Lower leg skin (tissue), 4 donors: ENCODE data around the gene NPFFR2. TPM values are rescaled to one million over a fixed set of nuclear protein-coding genes. Genes with fewer than 3 reads are reported as not detected.

Experiments
- DNase-seq, 2 donors: peaks; one replicate each; pipeline ENCODE4 v3.0.0-alpha.2; 2019; ENCODE audit warnings: low spot score in 2 of 2
- H3K4me3 ChIP-seq: fragments of 200-600 bp; sonication (generic); 2 replicates; pipeline ENCODE4 v1.5.1; 2017; ENCODE audit warnings: mild to moderate bottlenecking, low read depth; ENCODE audit not compliant: poor library complexity, severe bottlenecking
- POLR2A ChIP-seq, 2 donors: fragments of 450-650 bp; IDR thresholded peaks; one replicate each; pipeline ENCODE4 v1.6.1; 2016 to 2017; ENCODE audit warnings: antibody characterized with exemption in 2 of 2, mild to moderate bottlenecking in 1 of 2, moderate library complexity in 1 of 2
- WGBS, 2 donors: methylation state at CpG; one replicate each; pipeline ENCODE4 v1.1.5; 2018; 5-methylcytosine and 5-hydroxymethylcytosine counted together
- intact Hi-C: fragments of 100-400 bp; cut with DNase I; formaldehyde crosslinking; loops from one replicate; pipeline ENCODE4 v1.15.0; 2023; ENCODE audit warnings: low total_unique reads
- total RNA-seq, 4 donors: library from RNA; depleted of rRNA; stranded (reverse); fragments of >200 nt; gene quantifications; one replicate each; pipeline ENCODE4 v1.1.0, GENCODE V29; 2016
- TF ChIP-seq, protein P1 (sequence below), 3 donors: fragments of 450-650 bp; IDR thresholded peaks; one replicate each; pipeline ENCODE4 v1.5.1; 2016; ENCODE audit warnings: antibody characterized with exemption in 3 of 3, mild to moderate bottlenecking in 3 of 3, moderate library complexity in 2 of 3

NPFFR2 gene
- total RNA-seq, 4 donors from 2014 or later = not detected

DNA sequence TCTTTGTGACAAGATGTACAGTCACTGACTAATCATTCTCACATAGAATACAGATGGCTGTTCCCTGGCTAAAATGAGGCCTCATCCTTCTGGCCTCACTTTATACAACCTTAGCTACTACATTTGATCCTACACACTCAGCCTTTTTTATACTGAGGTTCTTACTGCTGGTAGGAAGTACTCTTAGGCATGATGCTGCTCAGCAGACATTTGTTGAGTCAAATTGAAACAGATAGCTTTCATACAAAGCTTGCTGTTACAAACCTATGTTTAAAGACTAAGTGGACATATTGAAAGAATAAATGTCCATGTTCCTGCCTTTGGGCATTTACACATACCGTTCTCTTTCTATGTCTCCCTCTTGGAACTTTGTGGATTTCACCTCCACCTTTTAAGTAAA lies 154.9 kb downstream of the NPFFR2 start:
- intact Hi-C loops = no loop called here
- no peak for DNase-seq
- TF ChIP-seq, protein P1, sequence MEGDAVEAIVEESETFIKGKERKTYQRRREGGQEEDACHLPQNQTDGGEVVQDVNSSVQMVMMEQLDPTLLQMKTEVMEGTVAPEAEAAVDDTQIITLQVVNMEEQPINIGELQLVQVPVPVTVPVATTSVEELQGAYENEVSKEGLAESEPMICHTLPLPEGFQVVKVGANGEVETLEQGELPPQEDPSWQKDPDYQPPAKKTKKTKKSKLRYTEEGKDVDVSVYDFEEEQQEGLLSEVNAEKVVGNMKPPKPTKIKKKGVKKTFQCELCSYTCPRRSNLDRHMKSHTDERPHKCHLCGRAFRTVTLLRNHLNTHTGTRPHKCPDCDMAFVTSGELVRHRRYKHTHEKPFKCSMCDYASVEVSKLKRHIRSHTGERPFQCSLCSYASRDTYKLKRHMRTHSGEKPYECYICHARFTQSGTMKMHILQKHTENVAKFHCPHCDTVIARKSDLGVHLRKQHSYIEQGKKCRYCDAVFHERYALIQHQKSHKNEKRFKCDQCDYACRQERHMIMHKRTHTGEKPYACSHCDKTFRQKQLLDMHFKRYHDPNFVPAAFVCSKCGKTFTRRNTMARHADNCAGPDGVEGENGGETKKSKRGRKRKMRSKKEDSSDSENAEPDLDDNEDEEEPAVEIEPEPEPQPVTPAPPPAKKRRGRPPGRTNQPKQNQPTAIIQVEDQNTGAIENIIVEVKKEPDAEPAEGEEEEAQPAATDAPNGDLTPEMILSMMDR (IDR thresholded peaks at IDR 0.05) = no peak
- no peak for TF ChIP-seq POLR2A (IDR thresholded peaks at IDR 0.05)
- 70 to 79% methylated on average over 1 of the region's 1 CpG for WGBS, 2 donors
- H3K4me3 ChIP-seq = no peak overlapping the region

- no peak overlapping the region for H3K4me3 ChIP-seq
- TF ChIP-seq, protein P1 (IDR thresholded peaks at IDR 0.05) = no peak
- TF ChIP-seq POLR2A (IDR thresholded peaks at IDR 0.05) = no peak
- intact Hi-C loops = no loop called here
- WGBS, 2 donors = 51 to 53% methylated on average over 8 of the region's 8 CpGs
- DNase-seq = no peak
Measured at GRCh38 chr4:72194046-72194445, 162.2 kb downstream of the NPFFR2 start.

GRCh38 chr4:72194453-72194852 lies 162.7 kb downstream of the NPFFR2 start:
- intact Hi-C loops = no loop called here
- H3K4me3 ChIP-seq = no peak overlapping the region
- 61 to 67% methylated on average over 1 of the region's 1 CpG for WGBS, 2 donors
- TF ChIP-seq, protein P1 (IDR thresholded peaks at IDR 0.05) = no peak
- no peak for TF ChIP-seq POLR2A (IDR thresholded peaks at IDR 0.05)
- no peak for DNase-seq

Other genes with a start within 250 kb of the NPFFR2 start
- gene GC, start 247.9 kb upstream of the NPFFR2 start, total RNA-seq = not detected